ENCODE results near the gene HS6ST2.

GRCh38 chrX:132831336-132831973 lies 127.0 kb downstream of the HS6ST2 start:
- TF ChIP-seq CTCF (IDR thresholded peaks at IDR 0.05; ENCODE audit: low read length) (no peak), EZH2phosphoT487 (IDR thresholded peaks at IDR 0.05; ENCODE audit: low read length) (no peak)

Data from MM.1S (cell line).